C4-2B (cell line): ENCODE results near the gene TWIST1.

Experiments
- H3K27ac ChIP-seq: fragments of 450-650 bp; 2 replicates; pipeline ENCODE4 v1.5.1; 2017
- CTCF ChIP-seq: fragments of 450-650 bp; conservative IDR thresholded peaks from 2 replicates; pipeline ENCODE4 v1.5.1; 2017; ENCODE audit warnings: mild to moderate bottlenecking
- ZFX ChIP-seq: fragments of 450-650 bp; IDR thresholded peaks from 2 replicates; pipeline ENCODE4 v1.6.1; 2017

The TWIST1 gene

GRCh38 chr7:19112274-19113001 lies 5.0 kb downstream of the TWIST1 start:
- H3K27ac ChIP-seq: no peak overlapping the region
- TF ChIP-seq ZFX (no peak), CTCF (no peak)

GRCh38 chr7:19111474-19112273 lies 5.8 kb downstream of the TWIST1 start:
- no peak for TF ChIP-seq CTCF
- TF ChIP-seq ZFX: no peak

GRCh38 chr7:19110776-19111175 lies 6.7 kb downstream of the TWIST1 start:
- H3K27ac ChIP-seq: no peak overlapping the region
- TF ChIP-seq ZFX (no peak), CTCF (no peak)

More at GRCh38 chr7:19111474-19112273, 5.8 kb downstream of the TWIST1 start:
- H3K27ac ChIP-seq: no peak overlapping the region

GRCh38 chr7:19110026-19110730 lies 7.3 kb downstream of the TWIST1 start:
- no peak overlapping the region for H3K27ac ChIP-seq
- TF ChIP-seq ZFX: no peak

- H3K27ac ChIP-seq: no peak overlapping the region
- TF ChIP-seq CTCF: no peak
Observed at GRCh38 chr7:19109000-19109946, 8.2 kb downstream of the TWIST1 start.

- TF ChIP-seq CTCF (no peak), ZFX (no peak)
- H3K27ac ChIP-seq: no peak overlapping the region
Observed at GRCh38 chr7:19107356-19108146, 9.9 kb downstream of the TWIST1 start.

GRCh38 chr7:19107081-19107355 lies 10.4 kb downstream of the TWIST1 start:
- H3K27ac ChIP-seq: no peak overlapping the region
- no peak for TF ChIP-seq ZFX
- no peak for TF ChIP-seq CTCF
